Measurements from ENCODE around the gene ABCB9.

Gene ABCB9

GRCh38 chr12:122994140-122994675 lies 27.9 kb upstream of the ABCB9 start:
- no peak overlapping the region for H3K27ac ChIP-seq
- TF ChIP-seq CTCF (conservative IDR thresholded peaks at IDR 0.05) (no peak), ZFX (IDR thresholded peaks at IDR 0.05) (no peak)

- H3K27ac ChIP-seq, result no peak overlapping the region
- no peak for TF ChIP-seq CTCF (conservative IDR thresholded peaks at IDR 0.05)
- TF ChIP-seq ZFX (IDR thresholded peaks at IDR 0.05), result no peak
Measured at GRCh38 chr12:122992386-122992785, 26.1 kb upstream of the ABCB9 start.

DNA sequence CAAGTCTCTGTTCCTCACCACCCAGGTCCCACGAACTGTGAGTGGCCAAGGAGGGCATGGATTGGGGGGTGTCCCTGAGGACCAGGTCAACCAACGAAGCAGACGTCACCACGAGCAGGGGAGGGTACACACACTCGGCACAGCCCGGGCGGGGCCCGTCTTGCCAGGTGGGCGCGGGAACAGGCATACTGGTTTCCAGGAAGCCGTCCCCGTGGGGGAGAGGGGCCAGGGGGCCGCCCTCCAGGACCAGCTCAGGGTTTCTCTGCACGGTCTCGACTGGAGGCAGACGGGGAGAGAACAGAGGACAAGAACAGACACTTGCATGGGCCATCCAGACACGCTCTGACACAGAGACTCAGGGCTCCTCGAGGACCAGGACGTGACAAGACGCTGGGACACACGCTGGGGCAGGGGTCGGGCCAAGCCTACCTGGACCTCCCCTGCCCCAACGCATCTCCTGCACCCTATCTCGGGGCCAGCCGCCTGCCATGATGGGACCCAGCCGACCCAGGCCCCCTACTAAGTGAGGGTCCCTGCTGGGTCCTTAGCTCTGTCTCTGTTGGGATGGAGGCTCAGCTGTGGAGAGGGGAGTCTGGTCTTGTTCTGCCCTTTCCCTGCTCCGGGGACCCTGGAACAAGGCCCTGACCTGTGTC lies 25.5 kb upstream of the ABCB9 start:
- H3K27ac ChIP-seq, result no peak overlapping the region
- no peak for TF ChIP-seq ZFX (IDR thresholded peaks at IDR 0.05)
- TF ChIP-seq CTCF (conservative IDR thresholded peaks at IDR 0.05), result no peak

- no peak for TF ChIP-seq ZFX (IDR thresholded peaks at IDR 0.05)
- TF ChIP-seq CTCF (conservative IDR thresholded peaks at IDR 0.05), result no peak
- H3K27ac ChIP-seq, result no peak overlapping the region
Measured at GRCh38 chr12:122990961-122991622, 24.8 kb upstream of the ABCB9 start.

- H3K27ac ChIP-seq, result no peak overlapping the region
- TF ChIP-seq ZFX (IDR thresholded peaks at IDR 0.05) (no peak), CTCF (conservative IDR thresholded peaks at IDR 0.05) (no peak)
Measured at GRCh38 chr12:122990561-122990960, 24.3 kb upstream of the ABCB9 start.

- no peak overlapping the region for H3K27ac ChIP-seq
- TF ChIP-seq CTCF (conservative IDR thresholded peaks at IDR 0.05) (no peak), ZFX (IDR thresholded peaks at IDR 0.05) (no peak)
Measured at GRCh38 chr12:122989874-122990419, 23.7 kb upstream of the ABCB9 start.

DNA sequence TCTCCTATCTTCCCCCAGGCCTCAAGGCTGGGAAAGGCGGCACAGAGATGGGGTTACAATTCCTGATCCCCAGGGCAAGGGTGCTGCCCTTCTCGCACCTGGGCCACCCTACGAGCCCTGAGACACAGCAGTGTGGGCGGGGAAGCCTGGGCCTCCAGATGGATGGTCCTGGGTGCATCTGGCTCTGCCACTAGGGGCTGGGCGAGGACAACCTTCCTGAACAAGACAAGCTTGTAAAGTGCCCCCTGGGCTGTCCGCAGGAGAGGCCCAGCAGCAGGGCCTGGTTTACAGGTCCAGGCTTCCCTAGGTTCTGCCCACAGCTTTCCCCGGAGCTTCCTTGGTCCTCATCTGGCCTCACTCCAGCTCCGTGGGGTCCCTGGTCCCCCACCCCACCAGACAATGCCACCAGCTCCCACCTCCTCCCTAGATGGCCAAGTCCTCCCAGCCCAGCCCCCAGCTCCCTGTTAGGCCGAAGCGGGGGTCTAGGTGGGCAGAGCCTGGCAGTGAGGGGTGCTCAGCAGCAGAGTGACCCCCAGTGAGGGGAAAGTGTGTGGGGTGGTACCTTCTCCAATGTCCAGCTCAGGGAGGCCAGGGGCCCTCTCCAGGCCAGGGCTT lies 23.1 kb upstream of the ABCB9 start:
- TF ChIP-seq CTCF (conservative IDR thresholded peaks at IDR 0.05) (no peak), ZFX (IDR thresholded peaks at IDR 0.05) (no peak)
- no peak overlapping the region for H3K27ac ChIP-seq

Data from C4-2B (cell line).